Thyroid gland (tissue), 4 donors: Measurements from ENCODE around the gene TTC22. TPM values are rescaled to one million over a fixed set of nuclear protein-coding genes. Genes with fewer than 3 reads are reported as not detected.

Source experiments
- DNase-seq, 2 donors: peaks; one replicate each; pipeline ENCODE4 v3.0.0-alpha.2; 2019
- H3K27ac ChIP-seq, 3 donors: fragments of 200-600 bp; sonication (generic); 1 replicate in 2 of 3; 2 replicates in 1 of 3; pipeline ENCODE4 v1.5.1; 2016 to 2019; ENCODE audit warnings: mild to moderate bottlenecking in 1 of 3, moderate library complexity in 1 of 3
- H3K27me3 ChIP-seq: fragments of 200-600 bp; sonication (generic); one replicate; pipeline ENCODE4 v1.5.1; 2019
- H3K36me3 ChIP-seq, 2 donors: fragments of 200-600 bp; sonication (generic); one replicate each; pipeline ENCODE4 v1.5.1; 2016 to 2019
- H3K4me1 ChIP-seq, 2 donors: fragments of 200-600 bp; sonication (generic); one replicate each; pipeline ENCODE4 v1.5.1; 2017 to 2019
- H3K4me3 ChIP-seq, 3 donors: fragments of 200-600 bp; sonication (generic); replicated peaks in 1 of 3; 1 replicate in 2 of 3; 2 replicates in 1 of 3; pipeline ENCODE4 v1.5.1; 2016; ENCODE audit warnings: mild to moderate bottlenecking in 1 of 3
- H3K9me3 ChIP-seq: fragments of 200-600 bp; sonication (generic); one replicate; pipeline ENCODE4 v1.5.1; 2017
- POLR2A ChIP-seq, 2 donors: fragments of 450-650 bp; IDR thresholded peaks; one replicate each; pipeline ENCODE4 v1.6.1; 2017; ENCODE audit warnings: antibody characterized with exemption in 2 of 2, mild to moderate bottlenecking in 2 of 2, moderate library complexity in 1 of 2
- WGBS, 2 donors: methylation state at CpG; one replicate each; pipeline ENCODE4 v1.1.5; 2017; 5-methylcytosine and 5-hydroxymethylcytosine counted together
- intact Hi-C: fragments of 100-400 bp; cut with DNase I; formaldehyde crosslinking; loops from one replicate; pipeline ENCODE4 v1.15.1; 2023
- total RNA-seq, 4 donors: library from RNA; depleted of rRNA; stranded (reverse); fragments of >200 nt; gene quantifications; one replicate each; pipeline ENCODE4 v1.2.3, GENCODE V29; 2016
- TF ChIP-seq, protein P1 (sequence below), 6 experiments: fragments of 200-600 bp in 3 of 6; fragments of 450-650 bp in 3 of 6; sonication (generic) in 3 of 6; IDR thresholded peaks; one replicate each; pipeline ENCODE4 v1.5.1; 2016 to 2019; ENCODE audit warnings: antibody characterized with exemption in 6 of 6, mild to moderate bottlenecking in 2 of 6, inconsistent platforms in 1 of 6, moderate library complexity in 1 of 6

The TTC22 gene
- total RNA-seq, 4 donors from 2014 or later, result 8.0 to 14.0 (median 11.1) TPM

DNA sequence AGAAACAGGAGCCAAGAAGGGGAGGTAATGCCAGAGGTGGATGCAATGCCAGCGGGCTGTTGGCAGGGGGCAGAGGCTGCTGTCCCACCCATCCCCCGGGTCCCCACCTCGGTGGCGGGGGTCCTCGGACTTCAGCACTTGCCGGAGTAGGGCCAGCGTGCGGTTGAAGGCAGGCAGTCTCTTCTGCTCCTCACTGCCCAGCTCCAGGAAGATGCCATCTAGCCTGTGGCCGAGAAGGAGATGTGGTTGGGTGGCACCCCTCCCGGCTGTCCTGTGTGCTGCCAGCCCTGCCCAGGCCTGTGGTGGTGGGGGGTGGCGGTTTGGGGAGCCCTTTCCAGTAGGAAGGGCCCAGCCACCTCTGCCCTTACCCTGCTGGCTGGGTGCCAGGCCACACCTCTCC lies 13.5 kb downstream of the TTC22 start:
- TF ChIP-seq, protein P1, sequence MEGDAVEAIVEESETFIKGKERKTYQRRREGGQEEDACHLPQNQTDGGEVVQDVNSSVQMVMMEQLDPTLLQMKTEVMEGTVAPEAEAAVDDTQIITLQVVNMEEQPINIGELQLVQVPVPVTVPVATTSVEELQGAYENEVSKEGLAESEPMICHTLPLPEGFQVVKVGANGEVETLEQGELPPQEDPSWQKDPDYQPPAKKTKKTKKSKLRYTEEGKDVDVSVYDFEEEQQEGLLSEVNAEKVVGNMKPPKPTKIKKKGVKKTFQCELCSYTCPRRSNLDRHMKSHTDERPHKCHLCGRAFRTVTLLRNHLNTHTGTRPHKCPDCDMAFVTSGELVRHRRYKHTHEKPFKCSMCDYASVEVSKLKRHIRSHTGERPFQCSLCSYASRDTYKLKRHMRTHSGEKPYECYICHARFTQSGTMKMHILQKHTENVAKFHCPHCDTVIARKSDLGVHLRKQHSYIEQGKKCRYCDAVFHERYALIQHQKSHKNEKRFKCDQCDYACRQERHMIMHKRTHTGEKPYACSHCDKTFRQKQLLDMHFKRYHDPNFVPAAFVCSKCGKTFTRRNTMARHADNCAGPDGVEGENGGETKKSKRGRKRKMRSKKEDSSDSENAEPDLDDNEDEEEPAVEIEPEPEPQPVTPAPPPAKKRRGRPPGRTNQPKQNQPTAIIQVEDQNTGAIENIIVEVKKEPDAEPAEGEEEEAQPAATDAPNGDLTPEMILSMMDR (IDR thresholded peaks at IDR 0.05), result no peak
- TF ChIP-seq POLR2A (IDR thresholded peaks at IDR 0.05), result no peak
- Histone ChIP-seq H3K27ac (no peak overlapping the region), H3K9me3 (no peaks in the 10 kb centered on the region), H3K4me1 (no peaks in the 10 kb centered on the region), H3K4me3 (no peak overlapping the region), H3K27me3 (no peaks in the 10 kb centered on the region), H3K36me3 (no peaks in the 10 kb centered on the region)
- WGBS, 2 donors, result 83 to 89% methylated on average over 6 to 10 of the region's 11 CpGs
- no peak for DNase-seq
- intact Hi-C loops, result no loop called here

DNA sequence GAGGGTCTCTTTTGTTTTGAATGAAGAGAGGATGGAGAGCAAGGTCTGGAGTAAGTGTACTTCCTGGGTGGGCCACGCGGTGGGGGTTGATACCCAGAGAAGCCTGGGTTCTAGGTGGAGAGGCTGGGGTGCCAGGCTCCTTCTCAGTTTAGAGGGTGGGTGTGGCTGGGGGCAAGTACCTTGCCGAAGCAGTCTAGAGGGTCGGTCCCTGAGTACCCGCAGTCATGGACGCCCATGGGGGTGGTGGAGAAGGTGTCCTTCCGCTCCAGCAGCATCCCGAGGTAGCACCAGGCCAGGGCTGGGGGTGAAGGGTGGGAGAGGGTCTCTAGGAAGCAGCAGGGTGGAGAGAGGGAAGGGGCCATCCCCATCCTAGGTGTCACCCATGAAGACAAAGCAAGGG lies 14.3 kb downstream of the TTC22 start:
- H3K36me3 ChIP-seq, result no peaks in the 10 kb centered on the region
- WGBS, 2 donors, result 93 to 96% methylated on average over 8 of the region's 8 CpGs
- intact Hi-C loops, result no loop called here
- TF ChIP-seq, protein P1 (IDR thresholded peaks at IDR 0.05), result no peak
- DNase-seq, result no peak
- H3K9me3 ChIP-seq, result no peaks in the 10 kb centered on the region
- H3K4me1 ChIP-seq, result no peaks in the 10 kb centered on the region
- H3K4me3 ChIP-seq, result no peak overlapping the region
- no peak overlapping the region for H3K27ac ChIP-seq
- no peaks in the 10 kb centered on the region for H3K27me3 ChIP-seq

DNA sequence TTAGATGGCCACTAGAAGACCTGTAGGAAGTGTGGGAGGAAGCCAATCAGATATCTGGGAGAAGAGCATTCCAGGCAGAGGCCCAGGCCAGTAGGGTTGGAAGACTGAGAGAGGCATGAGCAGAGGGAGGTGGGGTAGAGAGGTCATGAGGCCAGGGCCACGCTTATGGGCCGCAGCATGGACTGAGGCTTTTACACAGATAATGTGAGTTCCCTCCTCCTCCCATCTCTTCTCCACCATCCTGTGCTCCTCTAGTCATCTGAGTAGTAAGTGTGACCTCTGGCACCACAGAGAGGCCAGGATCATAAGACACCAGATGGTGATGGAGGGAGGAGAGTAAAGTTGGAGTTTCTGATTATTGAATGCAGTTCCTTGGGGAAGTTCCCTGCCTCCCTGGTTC lies 17.1 kb downstream of the TTC22 start:
- no peak overlapping the region for H3K4me3 ChIP-seq
- 86 to 87% methylated on average over 2 of the region's 2 CpGs for WGBS, 2 donors
- TF ChIP-seq, protein P1 (IDR thresholded peaks at IDR 0.05), result no peak
- no peak for TF ChIP-seq POLR2A (IDR thresholded peaks at IDR 0.05)
- H3K27me3 ChIP-seq, result no peaks in the 10 kb centered on the region
- no peaks in the 10 kb centered on the region for H3K9me3 ChIP-seq
- intact Hi-C loops, result no loop called here
- H3K27ac ChIP-seq, result no peak overlapping the region
- no peak for DNase-seq
- no peaks in the 10 kb centered on the region for H3K4me1 ChIP-seq
- H3K36me3 ChIP-seq, result no peaks in the 10 kb centered on the region

DNA sequence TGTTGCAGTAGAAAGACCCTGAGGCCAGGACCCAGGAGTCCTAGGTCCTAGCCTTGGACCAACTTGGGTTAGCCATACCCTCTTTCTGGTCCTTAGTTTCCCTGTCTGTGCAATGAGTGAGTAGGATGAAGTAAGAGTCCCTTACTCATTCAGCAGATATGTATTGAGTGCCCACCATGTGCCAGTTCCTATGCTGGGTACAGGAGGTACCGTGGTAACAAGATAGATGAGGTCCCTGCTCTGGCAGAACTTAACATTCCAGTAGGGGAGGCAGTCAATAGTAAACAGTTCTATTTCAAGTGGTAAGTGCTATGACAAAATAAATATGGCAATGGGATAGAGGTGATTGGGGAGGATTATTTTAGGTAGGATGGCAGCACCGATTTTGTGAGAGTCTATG lies 18.5 kb downstream of the TTC22 start:
- H3K4me1 ChIP-seq, result no peaks in the 10 kb centered on the region

DNA sequence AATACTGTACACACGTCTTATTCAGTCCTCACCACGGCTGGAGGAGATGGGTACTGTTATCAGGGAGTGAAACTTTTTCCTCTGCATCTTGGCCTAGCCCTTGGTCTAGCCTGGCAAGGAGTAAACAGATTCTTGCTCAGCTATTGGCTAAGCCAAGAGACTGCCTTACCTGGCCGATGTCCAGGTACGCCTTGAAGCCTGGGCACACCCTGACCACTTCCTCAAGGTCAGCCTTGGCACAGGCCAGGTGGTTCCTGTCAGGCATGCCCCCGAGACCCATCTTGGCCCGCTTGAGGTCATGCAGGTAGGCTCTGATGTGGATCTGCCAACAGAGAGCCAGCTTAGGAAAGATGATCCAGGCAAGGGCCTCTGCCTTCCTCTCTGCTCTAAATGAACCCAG lies 19.0 kb downstream of the TTC22 start:
- intact Hi-C loops, result no loop called here
- Histone ChIP-seq H3K9me3 (no peaks in the 10 kb centered on the region), H3K36me3 (no peaks in the 10 kb centered on the region), H3K27me3 (no peaks in the 10 kb centered on the region), H3K4me3 (no peak overlapping the region), H3K27ac (no peak overlapping the region), H3K4me1 (no peaks in the 10 kb centered on the region)
- WGBS, 2 donors, result 89 to 95% methylated on average over 5 to 6 of the region's 6 CpGs
- TF ChIP-seq, protein P1 (IDR thresholded peaks at IDR 0.05), result no peak
- TF ChIP-seq POLR2A (IDR thresholded peaks at IDR 0.05), result no peak
- no peak for DNase-seq

More for the DNA sequence above, 18.5 kb downstream of the TTC22 start:
- DNase-seq, result no peak
- 70 to 76% methylated on average over 2 of the region's 2 CpGs for WGBS, 2 donors
- Histone ChIP-seq H3K27ac (no peak overlapping the region), H3K27me3 (no peaks in the 10 kb centered on the region), H3K36me3 (no peaks in the 10 kb centered on the region), H3K9me3 (no peaks in the 10 kb centered on the region), H3K4me3 (no peak overlapping the region)
- TF ChIP-seq POLR2A (IDR thresholded peaks at IDR 0.05), result no peak
- TF ChIP-seq, protein P1 (IDR thresholded peaks at IDR 0.05), result no peak
- intact Hi-C loops, result no loop called here
